Stimulated activated CD8-positive, alpha-beta memory T cell treated with anti-CD3 and anti-CD28 coated beads, Interleukin-4, amount 100 ng/mL, for 48 hours (primary cell): ENCODE results near the gene NECAB2.

Experiments used
- DNase-seq: peaks from one replicate; pipeline ENCODE4 v3.0.0-alpha.2; 2020

Gene NECAB2

GRCh38 chr16:83952940-83953795, 14.9 kb upstream of the NECAB2 start, which contains the start of gene OSGIN1:
Gene OSGIN1 (plus strand): TSS chr16:83953240. CDS start chr16:83957672, 4,432 bp downstream.
- DNase-seq: peak; percentile 91

GRCh38 chr16:83953796-83954576, 14.1 kb upstream of the NECAB2 start:
- peak; percentile 26 for DNase-seq

GRCh38 chr16:83954577-83955016, 13.4 kb upstream of the NECAB2 start:
- DNase-seq: no peak

DNA sequence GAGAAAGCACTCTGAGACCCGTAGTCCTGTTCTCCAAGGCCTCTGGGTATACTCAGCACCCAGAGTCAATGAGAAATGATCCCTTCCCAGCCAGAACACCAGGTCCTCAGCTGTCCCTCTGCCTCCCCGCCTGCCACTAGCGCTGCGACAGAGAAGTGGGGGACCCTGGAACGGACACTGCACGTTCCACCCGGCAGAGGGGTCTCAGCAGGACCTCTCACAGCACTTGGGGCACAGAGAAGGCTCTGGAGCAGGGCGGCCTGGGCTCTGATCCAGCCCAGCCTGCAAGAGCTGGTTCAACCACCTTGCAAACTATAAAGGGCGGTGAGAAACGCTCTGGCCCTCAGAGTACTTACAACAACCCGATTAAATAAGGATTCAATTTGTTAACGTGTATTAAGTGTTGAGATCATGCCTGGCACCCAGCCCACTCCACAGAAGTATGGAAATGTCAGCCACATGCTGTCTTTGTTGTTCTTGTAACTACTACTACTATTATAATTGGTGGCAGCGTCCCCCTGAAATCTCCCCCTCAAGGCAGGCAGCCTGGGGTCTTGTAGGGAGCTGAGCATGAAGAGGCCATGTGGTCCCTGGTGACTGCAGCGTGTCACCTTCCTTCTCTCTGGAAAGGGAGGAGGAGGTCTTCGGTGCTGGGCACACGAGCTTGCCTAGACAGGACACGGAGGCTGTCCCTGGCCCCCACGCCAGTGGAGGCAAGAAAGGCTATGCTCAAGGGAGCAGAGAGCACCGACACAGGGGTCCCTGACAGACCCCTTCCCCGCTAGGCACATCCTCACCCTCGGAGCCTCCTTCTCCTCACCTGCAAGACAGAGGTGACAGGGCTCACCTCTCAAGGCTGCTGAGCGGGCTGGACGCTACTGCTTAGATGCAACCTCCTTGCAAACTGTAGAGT, 12.6 kb upstream of the NECAB2 start:
- no peak for DNase-seq

DNA sequence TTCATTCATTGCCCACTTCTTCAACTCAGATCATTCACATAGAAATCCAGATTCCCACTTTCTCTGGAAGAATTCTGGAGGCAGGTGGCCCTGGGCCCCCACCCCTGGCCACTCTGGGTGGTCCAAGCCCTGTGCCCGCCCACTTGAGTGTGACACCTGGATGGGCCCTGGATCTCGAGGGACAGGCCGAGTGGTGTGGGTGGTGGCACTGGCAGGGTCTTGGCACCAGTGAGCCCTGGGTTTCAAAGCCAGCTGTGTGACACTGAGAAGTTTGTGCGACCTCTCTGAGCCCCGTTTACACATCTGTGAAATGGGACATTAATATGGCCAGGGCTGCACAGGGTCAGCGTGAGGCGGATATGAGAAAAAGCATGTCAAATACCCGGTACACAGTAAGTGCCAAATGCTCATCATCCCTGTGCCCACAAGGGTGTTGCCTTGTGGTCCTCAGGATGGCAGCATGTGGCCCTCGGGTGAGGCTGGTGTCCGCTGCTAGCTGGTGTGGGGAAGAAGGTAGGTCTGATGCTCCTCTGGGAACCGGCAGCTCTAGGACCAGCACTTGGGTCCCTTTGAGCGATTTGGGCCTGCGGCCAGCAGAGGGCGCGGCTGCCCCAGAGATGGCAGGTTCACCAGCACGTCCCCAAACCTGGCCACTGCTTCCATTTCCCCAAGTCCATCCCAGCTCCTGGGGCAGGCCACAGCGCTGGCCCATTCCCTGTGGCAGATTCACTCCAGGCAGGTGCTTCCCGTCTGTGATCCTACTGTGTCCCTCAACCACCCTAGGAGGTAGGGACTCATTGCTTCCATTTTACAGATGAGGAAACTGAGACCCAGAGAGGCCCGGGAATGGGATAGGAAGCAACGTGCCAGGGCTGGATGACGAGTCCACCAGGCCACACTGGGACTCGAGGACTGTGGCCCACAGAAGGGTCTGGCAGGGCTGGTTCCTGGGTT, 11.4 kb upstream of the NECAB2 start:
- DNase-seq: peak; percentile 88

GRCh38 chr16:83957296-83957855, 10.7 kb upstream of the NECAB2 start:
- no peak for DNase-seq

DNA sequence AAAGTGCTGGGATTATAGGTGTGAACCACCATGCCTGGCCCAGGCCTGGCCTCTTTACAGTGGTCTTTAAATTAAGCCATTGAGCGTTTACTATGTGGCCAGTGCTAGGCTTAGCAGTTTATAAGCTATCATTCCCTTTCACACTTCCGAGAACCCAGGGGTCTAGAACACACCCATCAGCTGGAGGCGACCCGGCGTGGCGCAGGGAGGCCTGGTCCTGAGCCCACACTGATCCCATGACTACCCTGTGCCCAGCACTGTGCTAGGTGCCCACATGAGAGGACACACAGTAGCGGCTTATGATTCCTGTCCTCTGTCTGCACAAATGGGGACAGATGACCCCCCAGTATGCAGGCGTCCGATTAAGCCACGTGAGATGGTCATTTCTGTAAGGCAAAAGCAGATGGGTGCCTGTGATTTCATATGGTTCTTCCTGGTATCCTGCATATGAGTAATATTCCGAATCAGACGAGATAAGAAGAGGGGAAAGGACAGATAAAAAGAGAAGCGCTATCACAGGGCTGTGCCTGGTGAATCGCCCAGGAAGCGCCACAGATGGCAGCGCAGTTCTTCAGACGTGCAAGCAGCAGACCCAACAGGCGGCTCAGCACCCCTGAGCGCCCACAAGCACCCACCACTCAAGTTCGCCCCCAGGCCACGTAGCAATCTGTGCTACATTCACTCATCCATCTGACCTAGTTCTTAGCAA, 9.8 kb upstream of the NECAB2 start:
- no peak for DNase-seq

DNA sequence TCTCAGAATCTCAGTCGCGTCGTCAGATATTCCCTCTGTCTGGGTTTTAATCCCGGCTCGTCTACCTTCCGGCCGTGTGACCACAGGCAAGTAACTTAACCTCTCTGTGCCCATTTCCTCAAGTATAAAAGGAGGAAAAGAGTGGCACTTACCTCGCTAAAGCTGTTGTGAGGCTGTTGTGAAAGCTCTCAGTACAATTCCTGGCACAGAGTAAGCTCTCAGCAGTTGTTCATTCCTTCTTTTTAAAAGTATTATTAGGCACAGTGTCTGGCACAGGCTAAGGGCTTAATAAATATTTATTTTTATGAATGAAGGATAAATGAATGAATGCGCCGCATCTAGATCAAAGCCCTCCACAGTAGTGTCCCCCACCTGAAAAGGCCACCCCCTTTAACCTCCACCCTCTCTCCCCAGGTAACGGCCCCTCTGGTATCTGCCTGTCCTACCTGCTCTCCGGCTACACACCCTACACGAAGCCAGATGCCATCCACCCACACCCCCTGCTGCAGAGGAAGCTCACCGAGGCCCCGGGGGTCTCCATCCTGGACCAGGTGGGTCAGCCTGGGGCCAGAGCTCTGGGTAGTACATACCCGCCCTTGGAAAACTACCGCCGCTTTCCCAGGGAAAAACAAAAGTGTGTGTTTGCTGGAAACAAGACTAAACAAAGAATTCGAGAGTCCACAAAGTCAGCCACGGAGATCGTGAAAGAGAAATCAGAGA, 9.0 kb upstream of the NECAB2 start:
- no peak for DNase-seq

DNA sequence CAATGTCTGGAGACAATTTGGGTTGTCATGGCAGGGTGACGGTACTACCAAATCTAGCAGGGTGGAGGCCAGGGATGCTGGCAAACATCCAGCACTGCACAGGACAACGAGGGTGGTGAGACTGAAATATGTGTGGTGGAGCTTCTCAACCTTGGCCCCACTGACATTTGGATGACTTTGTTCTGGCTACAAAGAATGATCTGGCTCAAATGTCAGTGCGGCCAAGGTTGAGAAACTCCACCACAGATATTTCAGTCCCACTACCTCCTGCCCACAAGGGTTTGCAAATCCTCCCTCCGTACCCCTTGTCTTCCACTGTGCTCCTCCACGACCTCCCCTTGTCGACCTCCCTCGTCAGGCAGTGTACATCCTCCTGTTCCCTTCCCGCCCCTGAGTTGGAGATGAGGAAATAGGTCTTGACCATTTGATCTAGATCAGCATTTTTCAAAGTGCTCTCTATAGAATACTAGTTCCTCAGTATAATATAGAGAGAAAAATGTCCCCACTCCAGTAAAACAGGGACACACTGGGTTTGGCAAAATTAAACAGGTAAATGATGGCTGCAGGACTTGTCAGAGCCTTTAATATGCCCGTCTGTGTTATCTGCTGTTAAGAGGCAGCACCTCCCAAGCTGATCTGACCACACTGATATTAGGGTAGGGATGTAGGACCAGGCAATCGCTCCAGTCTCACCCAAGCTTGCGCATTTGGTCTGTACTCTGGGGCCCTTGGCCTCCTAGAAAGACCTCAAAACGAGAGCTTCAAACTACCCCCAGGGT, 8.2 kb upstream of the NECAB2 start:
- DNase-seq: no peak

DNA sequence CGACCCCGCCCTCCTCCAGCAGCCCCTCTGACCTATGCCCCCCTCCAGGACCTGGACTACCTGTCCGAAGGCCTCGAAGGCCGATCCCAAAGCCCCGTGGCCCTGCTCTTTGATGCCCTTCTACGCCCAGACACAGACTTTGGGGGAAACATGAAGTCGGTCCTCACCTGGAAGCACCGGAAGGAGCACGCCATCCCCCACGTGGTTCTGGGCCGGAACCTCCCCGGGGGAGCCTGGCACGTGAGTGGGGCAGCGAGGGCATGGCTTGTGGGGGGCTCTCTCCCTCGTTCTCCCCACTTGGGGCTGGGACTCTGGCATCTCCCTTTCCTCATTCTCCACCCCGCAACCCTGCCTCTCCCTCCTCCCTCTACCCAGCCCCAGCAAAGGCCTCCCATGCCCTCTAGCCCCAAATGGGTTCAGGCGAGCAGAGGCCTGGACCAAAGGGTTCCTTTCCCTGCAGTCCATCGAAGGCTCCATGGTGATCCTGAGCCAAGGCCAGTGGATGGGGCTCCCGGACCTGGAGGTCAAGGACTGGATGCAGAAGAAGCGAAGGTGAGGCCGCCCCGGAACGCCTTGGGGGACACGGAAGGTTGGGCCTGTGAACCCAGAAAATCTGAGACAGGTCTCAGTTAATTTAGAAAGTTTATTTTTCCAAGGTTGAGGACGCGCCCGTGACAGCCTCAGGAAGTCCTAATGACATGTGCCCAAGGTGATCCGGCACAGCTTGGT, 7.4 kb upstream of the NECAB2 start:
- DNase-seq: no peak

DNA sequence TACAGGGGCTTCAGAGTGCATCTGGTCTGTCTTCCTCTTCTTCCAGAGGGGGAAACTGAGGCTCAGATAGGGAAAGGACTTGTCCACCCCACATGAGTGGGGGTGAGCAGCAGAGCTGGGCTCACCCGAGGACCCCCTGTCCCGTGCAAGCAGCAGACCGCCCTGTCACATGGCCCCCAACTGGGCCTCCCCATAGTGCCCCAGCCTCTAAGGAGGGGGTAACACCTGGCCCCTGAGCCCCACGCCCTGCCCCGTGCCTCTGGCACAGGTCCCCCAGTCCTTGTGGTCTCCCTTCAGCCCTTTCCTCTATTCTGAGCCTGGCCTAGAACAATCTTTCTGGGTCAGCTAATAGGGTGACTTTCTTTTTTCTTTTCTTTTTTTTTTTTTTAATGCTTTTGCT, 6.5 kb upstream of the NECAB2 start:
- no peak for DNase-seq

DNA sequence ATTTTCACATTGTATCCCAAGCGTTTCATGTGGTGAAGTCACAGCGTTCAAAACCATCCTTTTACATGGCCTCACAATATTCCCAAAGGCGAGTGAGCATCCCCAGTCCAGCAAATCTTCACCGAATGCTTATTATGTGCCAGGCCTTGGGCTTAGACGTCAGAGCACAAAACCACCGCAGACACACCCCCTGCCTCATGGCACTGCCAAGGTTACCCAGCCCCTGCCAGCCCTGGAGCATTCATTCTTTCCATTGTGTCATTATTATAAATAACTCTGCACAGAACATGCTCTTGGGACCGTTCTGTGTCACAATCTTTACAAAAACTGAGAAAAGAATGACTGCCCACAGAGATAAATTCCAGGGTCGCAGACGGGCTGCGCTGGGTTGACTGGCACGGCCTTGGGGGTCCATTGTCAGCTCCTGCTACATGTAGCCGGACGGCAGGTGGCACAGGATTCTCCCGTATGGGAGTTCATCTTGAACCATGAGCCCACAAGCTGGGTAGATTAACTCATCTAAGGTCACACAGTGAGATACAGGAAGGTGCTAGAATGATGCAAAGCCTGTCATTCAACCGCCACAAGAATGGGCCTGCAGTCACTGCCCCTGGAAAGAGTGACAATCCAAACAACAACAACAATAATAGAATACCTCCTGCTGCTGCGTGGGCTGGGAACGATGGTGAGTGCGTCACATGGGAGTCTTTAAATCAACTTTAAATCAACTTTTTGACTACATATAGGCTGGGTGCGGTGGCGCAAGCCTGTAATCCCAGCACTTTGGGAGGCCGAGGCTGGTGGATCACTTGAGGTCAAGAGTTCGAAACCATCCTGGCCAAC, 4.5 kb upstream of the NECAB2 start:
- DNase-seq: no peak

- no peak for DNase-seq
These were observed 3.2 kb upstream of the NECAB2 start for GRCh38 chr16:83964684-83965443.

DNA sequence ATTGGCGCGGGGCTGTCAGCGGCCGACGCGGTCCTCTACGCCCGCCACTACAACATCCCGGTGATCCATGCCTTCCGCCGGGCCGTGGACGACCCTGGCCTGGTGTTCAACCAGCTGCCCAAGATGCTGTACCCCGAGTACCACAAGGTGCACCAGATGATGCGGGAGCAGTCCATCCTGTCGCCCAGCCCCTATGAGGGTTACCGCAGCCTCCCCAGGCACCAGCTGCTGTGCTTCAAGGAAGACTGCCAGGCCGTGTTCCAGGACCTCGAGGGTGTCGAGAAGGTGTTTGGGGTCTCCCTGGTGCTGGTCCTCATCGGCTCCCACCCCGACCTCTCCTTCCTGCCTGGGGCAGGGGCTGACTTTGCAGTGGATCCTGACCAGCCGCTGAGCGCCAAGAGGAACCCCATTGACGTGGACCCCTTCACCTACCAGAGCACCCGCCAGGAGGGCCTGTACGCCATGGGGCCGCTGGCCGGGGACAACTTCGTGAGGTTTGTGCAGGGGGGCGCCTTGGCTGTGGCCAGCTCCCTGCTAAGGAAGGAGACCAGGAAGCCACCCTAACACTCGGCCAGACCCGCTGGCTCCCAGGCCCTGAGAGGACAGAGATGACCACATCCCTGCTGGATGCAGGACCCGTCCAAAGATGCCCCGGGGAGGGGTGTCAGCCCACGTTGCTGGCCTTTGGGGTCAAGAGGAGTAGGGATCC, 2.4 kb upstream of the NECAB2 start:
- no peak for DNase-seq

GRCh38 chr16:83966153-83966696, 1.8 kb upstream of the NECAB2 start:
- no peak for DNase-seq

DNA sequence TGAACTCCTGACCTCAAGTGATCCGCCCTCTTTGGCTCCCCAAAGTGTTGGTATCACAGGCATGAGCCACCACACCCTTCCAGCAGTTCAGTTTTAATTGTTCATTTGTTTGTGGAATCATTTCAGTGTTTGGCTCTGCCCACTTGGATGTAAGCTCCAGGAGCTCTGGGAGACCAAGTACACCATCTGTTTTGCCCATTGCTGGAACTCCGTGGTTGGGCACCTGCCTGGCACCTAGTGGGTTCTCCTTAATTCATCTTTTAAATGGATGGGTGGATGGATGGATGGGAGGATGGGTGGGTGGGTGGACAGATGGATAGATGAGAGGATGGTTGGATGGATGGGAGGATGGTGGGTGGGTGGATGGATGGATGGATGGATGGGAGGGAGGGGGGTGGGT, 953 bp upstream of the NECAB2 start:
- DNase-seq: no peak
